Activated naive CD4-positive, alpha-beta T cell treated with anti-CD3 and anti-CD28 coated beads, Interleukin-2, amount 10 ng/mL, durations not matched to agents 7 days and 5 days (primary cell): ENCODE results near the gene DNMT3A.

Experiments used
- CTCF ChIA-PET: fragments of 350-600 bp; sonication (Branson Sonifier 250); formaldehyde crosslinking; loops from one replicate; lab custom pipeline; 2021; ENCODE audit warnings: antibody characterized with exemption; lab: Charles Lee
- DNase-seq: peaks from one replicate; pipeline ENCODE4 v3.0.0-alpha.2; 2020
- H3K27ac Mint-ChIP-seq: one replicate; pipeline ENCODE4 v1.8.0; 2021; ENCODE audit warnings: mild to moderate bottlenecking, moderate library complexity, mixed read lengths
- H3K27me3 Mint-ChIP-seq: one replicate; pipeline ENCODE4 v1.8.0; 2021; ENCODE audit warnings: mild to moderate bottlenecking, mixed read lengths
- H3K36me3 Mint-ChIP-seq: one replicate; pipeline ENCODE4 v1.8.0; 2021; ENCODE audit warnings: mixed read lengths
- H3K4me1 Mint-ChIP-seq: one replicate; pipeline ENCODE4 v1.8.0; 2021; ENCODE audit warnings: mixed read lengths
- H3K4me3 Mint-ChIP-seq: one replicate; pipeline ENCODE4 v1.8.0; 2021; ENCODE audit warnings: mild to moderate bottlenecking, moderate library complexity, mixed read lengths
- H3K9me3 Mint-ChIP-seq: one replicate; pipeline ENCODE4 v1.8.0; 2021; ENCODE audit warnings: mixed read lengths

Gene DNMT3A

DNA sequence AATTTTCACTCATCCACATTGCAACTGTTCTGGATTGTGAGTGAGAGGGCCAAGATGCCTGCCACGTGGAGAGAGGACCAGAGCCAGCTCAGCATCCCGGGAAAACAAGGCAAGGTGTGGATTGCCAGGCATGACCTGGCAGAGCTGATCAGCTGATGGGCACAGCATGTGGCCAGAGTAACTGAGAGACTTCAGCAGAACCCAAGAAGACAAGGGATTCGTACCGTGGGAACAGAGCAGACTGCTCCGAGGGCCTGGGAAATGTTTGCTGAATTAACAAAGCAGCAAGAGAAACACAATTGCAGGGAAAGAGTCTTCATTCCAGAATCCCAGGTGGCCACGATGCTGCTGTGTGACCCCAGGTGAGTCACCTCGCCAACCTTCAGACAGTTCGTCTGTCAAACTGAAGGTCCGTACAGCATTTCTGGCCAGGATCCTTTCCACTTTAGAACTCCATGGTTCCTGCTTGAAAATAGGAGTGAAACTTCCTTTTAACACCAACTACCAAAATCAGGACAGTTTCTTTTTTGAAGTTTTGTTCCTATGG is 147.1 kb downstream of the DNMT3A start:
- H3K27me3 Mint-ChIP-seq = peaks cover 38% of the 10 kb centered on the region
- no peaks in the 10 kb centered on the region for H3K4me1 Mint-ChIP-seq
- DNase-seq = no peak
- no peak overlapping the region for H3K4me3 Mint-ChIP-seq
- no peaks in the 10 kb centered on the region for H3K9me3 Mint-ChIP-seq
- CTCF ChIA-PET = interaction anchor here (1.4 to 4.1 kb wide), 6 partner anchors 13 to 219 kb away, joined by 4 to 64 read pairs (median 8); no protein-coding TSS in a partner anchor
- no peaks in the 10 kb centered on the region for H3K36me3 Mint-ChIP-seq
- no peak overlapping the region for H3K27ac Mint-ChIP-seq

DNA sequence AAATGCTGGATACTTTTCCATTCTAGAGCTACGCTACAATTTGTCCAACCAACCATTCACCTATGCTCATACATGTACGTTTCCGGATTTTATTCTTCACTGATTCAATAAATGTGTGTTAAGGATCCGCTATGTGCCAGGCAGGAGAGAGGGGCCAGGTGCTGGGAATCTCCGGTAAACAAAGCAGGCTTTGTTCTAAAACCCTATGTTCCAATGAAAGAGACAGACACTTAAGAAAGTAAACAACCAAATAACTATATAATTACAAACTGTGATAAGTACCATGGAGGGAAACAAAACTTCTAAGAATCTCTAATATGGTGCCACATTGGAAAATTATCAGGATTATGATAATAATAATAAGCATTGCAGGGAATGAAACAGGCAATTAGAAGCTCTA is 151.2 kb downstream of the DNMT3A start:
- no peak for DNase-seq
- Mint-ChIP-seq H3K4me1 (no peaks in the 10 kb centered on the region), H3K9me3 (no peaks in the 10 kb centered on the region), H3K36me3 (no peaks in the 10 kb centered on the region), H3K27ac (no peak overlapping the region), H3K27me3 (peaks cover 25% of the 10 kb centered on the region), H3K4me3 (no peak overlapping the region)
- CTCF ChIA-PET = interaction anchor here (0.7 to 1.7 kb wide), 2 partner anchors 25 to 215 kb away, joined by 3 to 4 read pairs; no protein-coding TSS in a partner anchor

- no peaks in the 10 kb centered on the region for H3K4me1 Mint-ChIP-seq
- H3K36me3 Mint-ChIP-seq = no peaks in the 10 kb centered on the region
- CTCF ChIA-PET = no interaction called here
- no peak overlapping the region for H3K27ac Mint-ChIP-seq
- no peaks in the 10 kb centered on the region for H3K9me3 Mint-ChIP-seq
- no peak overlapping the region for H3K4me3 Mint-ChIP-seq
- DNase-seq = no peak
- H3K27me3 Mint-ChIP-seq = peaks cover 28% of the 10 kb centered on the region
Observed at GRCh38 chr2:25188405-25188804, 153.3 kb downstream of the DNMT3A start.

DNA sequence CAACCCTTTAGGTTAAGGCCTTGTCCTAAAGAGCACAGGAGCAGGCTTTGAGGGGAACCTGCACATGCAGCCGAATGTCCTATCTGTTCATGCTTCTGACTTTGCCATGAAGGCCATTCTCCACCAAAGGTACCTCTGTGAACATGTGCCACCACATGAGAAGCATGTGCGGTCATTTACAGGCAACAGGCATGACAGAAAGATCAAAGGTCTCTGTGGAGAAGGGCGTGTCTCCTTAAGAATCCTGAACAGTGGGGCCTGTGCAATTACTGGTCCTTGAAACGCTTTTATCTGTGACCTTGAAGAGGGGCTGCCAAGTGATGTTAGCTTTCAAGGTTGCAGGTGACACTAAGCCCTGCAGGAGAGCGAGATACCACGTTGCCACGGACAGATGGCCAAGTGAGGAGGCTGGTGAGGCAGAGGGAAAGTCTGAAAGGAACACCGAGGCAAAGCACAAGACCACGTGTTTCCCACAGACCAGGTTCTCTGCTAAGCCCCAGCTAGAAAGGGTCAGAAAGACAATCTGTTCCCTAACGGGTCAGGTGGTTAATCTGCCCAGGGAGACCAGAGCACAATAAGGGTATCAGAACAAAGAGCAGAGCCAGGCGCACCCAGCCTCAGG is 153.9 kb downstream of the DNMT3A start:
- no peak for DNase-seq
- CTCF ChIA-PET = no interaction called here
- H3K4me3 Mint-ChIP-seq = no peak overlapping the region
- H3K4me1 Mint-ChIP-seq = no peaks in the 10 kb centered on the region
- H3K36me3 Mint-ChIP-seq = no peaks in the 10 kb centered on the region
- no peak overlapping the region for H3K27ac Mint-ChIP-seq
- H3K27me3 Mint-ChIP-seq = peaks cover 28% of the 10 kb centered on the region
- H3K9me3 Mint-ChIP-seq = no peaks in the 10 kb centered on the region

DNA sequence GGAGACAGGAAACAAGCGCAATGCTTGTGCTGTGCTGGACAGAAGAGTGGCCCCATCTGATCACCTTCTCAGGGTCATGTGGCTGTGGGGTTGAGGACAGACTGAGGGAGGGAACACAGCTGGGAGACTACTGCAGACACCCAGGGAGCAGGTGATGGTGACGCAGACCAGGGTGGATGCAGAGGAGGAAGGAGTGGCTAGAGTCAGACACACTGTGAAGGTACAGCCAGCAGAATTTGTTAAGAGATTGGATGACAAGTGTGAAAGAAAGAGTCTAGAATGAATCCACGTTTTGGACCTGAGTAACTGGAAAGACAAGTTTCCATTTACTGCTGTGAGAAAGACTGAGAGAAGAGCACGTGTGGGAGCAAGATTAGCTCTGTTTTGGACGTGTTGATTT is 157.5 kb downstream of the DNMT3A start:
- H3K4me3 Mint-ChIP-seq = no peak overlapping the region
- H3K4me1 Mint-ChIP-seq = no peaks in the 10 kb centered on the region
- DNase-seq = no peak
- CTCF ChIA-PET = interaction anchor here (0.9 kb wide), 1 partner anchor 13 kb away, joined by 3 read pairs; no protein-coding TSS in a partner anchor
- H3K9me3 Mint-ChIP-seq = no peaks in the 10 kb centered on the region
- H3K27ac Mint-ChIP-seq = no peak overlapping the region
- no peaks in the 10 kb centered on the region for H3K36me3 Mint-ChIP-seq
- H3K27me3 Mint-ChIP-seq = peaks cover 32% of the 10 kb centered on the region

GRCh38 chr2:25178976-25179375 is 162.7 kb downstream of the DNMT3A start:
- Mint-ChIP-seq H3K4me3 (no peak overlapping the region), H3K9me3 (no peaks in the 10 kb centered on the region), H3K27ac (no peak overlapping the region), H3K27me3 (peaks cover 62% of the 10 kb centered on the region), H3K4me1 (no peaks in the 10 kb centered on the region), H3K36me3 (no peaks in the 10 kb centered on the region)
- CTCF ChIA-PET = no interaction called here
- DNase-seq = no peak
